RWPE1 (cell line): ENCODE measurements around the gene ATPAF1.
A peak's percentile ranks its signal among the peaks of the same experiment; 100 is the strongest.

Experiments used
- CTCF ChIA-PET: fragments of 350-600 bp; sonication (Branson Sonifier 250); formaldehyde crosslinking; extraction: SDS; loops from one replicate; lab custom pipeline; 2021; lab: Yijun Ruan, JAX
- POLR2A ChIA-PET: fragments of 400-600 bp; formaldehyde crosslinking; extraction: SDS; loops from one replicate; lab custom pipeline; 2020; ENCODE audit warnings: antibody characterized with exemption; ENCODE audit not compliant: low non-redundant PET; lab: Yijun Ruan, JAX
- DNase-seq: peaks from one replicate; pipeline ENCODE4 v3.0.0; 2012; ENCODE audit warnings: low spot score
- H3K27ac ChIP-seq: fragments of 450-650 bp; 2 replicates; pipeline ENCODE4 v1.5.1; 2017
- CTCF ChIP-seq: fragments of 450-650 bp; conservative IDR thresholded peaks from 2 replicates; pipeline ENCODE4 v1.5.1; 2017; ENCODE audit warnings: low read depth, mild to moderate bottlenecking

Gene ATPAF1

DNA sequence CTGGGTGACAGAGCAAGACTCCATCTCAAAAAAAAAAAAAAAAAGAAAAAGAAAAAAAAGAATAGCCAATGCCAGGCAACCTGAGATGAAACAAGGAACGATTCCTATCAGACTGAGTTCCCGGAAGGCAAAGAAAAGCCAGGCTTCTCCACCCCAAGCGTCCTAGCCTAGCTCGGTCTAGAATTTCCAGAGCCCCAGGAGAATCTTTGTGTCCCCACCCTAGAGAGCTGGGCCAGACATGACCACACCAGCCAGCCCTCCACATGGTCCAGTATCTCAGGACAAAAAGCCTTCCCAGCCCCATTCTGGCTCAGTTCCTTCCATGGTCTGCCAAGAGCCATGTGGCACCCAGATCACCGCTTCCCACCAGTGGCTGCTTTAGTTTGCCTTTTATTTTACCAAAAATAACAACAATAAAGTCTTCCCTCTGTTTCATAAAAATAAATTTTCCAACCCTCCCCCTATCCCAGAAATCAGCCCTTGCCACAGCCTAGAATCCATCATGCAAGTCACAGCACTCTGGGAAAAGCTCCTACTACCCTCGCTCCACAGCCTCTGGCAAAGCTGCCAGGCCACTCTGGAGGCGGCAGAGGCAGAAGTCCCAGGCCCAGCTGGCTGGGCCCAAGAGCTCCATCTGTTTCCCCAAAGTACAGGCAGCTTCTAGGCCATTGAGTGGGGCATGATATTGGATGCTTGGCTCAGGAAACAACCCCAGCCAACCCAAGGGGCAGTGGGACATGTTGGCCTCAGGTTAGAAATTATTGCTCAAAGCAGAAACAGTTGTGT is 60.6 kb downstream of the ATPAF1 start:
- H3K27ac ChIP-seq, result peak overlapping the region; percentile 36
- ChIA-PET POLR2A (interaction anchor here (0.7 kb wide), 1 partner anchor 104 kb away, joined by 3 read pairs; no protein-coding TSS in a partner anchor), CTCF (interaction anchor here (0.6 kb wide), 1 partner anchor 309 kb away, joined by 3 read pairs; no protein-coding TSS in a partner anchor)
- no peak for DNase-seq
- TF ChIP-seq CTCF, result no peak

DNA sequence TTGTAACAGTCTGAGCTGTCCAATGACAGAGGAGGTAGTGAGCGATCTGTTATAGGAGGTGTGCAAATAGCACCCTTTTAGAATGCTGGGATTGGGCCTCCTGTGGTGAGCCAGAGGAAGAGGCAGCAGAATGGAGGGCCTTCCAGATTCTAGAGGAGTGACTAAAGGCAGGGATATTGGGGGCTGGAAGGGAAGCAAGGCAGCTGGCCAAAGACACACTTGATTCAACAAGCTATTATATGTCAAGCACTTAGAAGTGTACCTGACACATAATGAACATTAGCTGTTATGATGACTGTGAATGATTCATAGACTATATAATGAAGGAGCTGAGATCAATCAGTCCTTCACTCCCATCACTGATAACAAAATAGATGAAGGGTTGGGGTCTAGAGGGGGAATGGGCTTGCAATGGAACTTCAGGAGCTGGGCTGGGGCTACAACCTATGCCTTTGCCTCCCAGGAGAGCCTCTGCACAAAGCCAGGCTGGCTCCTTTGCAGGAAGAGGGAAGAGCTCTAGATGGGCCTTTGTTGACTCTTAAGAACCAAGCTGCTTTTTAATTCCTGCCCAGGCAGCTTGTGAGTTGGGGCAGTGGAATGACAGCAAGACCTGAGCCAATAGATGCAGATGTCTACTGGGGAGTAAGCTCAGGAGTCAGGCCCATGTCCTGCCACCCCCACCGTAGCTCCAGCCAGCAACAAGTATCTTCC is 61.8 kb downstream of the ATPAF1 start:
- CTCF ChIA-PET, result interaction anchor here (0.6 kb wide), 2 partner anchors 308 to 393 kb away, joined by 3 to 5 read pairs; no protein-coding TSS in a partner anchor

DNA sequence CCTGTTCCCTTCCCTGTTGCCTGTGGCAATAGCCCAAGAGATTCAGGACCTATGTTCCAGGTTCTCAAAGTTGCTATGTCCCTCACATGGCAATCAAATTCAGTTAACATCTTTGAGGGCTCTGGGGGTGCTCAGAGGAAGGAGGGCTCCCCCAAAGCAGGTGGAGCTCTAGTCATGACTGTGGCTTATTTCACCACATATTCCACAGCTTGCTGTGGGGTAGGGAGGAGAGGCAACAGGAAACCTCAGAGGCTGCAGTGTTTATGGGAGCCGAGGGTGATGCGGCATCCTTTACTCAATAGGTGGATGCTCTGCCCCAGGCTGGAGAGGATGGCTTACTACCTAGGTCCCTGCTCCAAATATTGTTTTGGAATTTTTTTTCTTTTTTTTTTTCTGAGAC is 62.9 kb downstream of the ATPAF1 start:
- peak overlapping the region; percentile 18; the same call in 1 of the 2 replicates for H3K27ac ChIP-seq
- no peak for TF ChIP-seq CTCF
- ChIA-PET POLR2A (no interaction called here), CTCF (interaction anchor here (0.6 kb wide), 1 partner anchor 1453 kb away, joined by 4 read pairs; no protein-coding TSS in a partner anchor)
- DNase-seq, result no peak

More for the DNA sequence above, 61.8 kb downstream of the ATPAF1 start:
- TF ChIP-seq CTCF, result no peak
- H3K27ac ChIP-seq, result peak overlapping the region; percentile 51; the same call in 1 of the 2 replicates
- DNase-seq, result peak; percentile 35
- POLR2A ChIA-PET, result interaction anchor here (0.6 kb wide), 1 partner anchor 21 kb away, joined by 3 read pairs; no protein-coding TSS in a partner anchor

GRCh38 chr1:46603858-46604549 is 64.2 kb downstream of the ATPAF1 start, which contains the start of gene MKNK1:
Gene MKNK1, minus strand, starts transcription at chr1:46604268. Its CDS starts 20,941 bp downstream, at chr1:46583327.
- CTCF ChIA-PET, result interaction anchor here (0.6 kb wide), 1 partner anchor 157 kb away, joined by 4 read pairs; no protein-coding TSS in a partner anchor
- no peak for TF ChIP-seq CTCF
- peak; percentile 100 for DNase-seq
- peak within 1 kb of the TSS; percentile 64 for H3K27ac ChIP-seq
- POLR2A ChIA-PET, result interaction anchor here (0.5 to 1.7 kb wide), 3 partner anchors 8 to 108 kb away, joined by 3 to 4 read pairs (median 4); no protein-coding TSS in a partner anchor

DNA sequence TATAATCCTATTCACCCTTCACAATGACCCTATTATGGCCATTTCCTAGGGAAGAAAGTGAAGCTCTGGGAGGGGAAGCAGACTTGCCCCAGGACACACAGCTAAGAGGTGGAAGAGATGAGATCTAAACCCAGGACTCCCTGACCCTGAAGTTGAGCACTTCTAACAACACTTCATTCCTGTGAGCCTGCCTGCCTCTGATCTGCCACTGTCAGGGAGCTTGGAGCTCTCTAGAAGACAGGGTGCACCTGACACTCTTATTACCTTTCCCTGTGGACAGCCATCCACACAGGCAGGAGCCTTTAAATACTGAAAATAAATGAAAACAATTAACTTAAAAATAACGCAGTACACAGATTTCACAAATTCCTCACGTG is 64.7 kb downstream of the ATPAF1 start:
- no peak for DNase-seq
- no peak for TF ChIP-seq CTCF
- peak overlapping the region; percentile 64 for H3K27ac ChIP-seq
- ChIA-PET CTCF (interaction anchor here (0.6 kb wide), 1 partner anchor 156 kb away, joined by 4 read pairs; no protein-coding TSS in a partner anchor), POLR2A (interaction anchor here (0.8 to 1.7 kb wide), 2 partner anchors 8 to 12 kb away, joined by 4 read pairs; no protein-coding TSS in a partner anchor)
